Measurements from ENCODE around the gene FAM76A. TPM values are rescaled to one million over a fixed set of nuclear protein-coding genes. Genes with fewer than 3 reads are reported as not detected.
A peak's percentile ranks its signal among the peaks of the same experiment; 100 is the strongest.

FAM76A gene
- total and polyA plus RNA-seq, 9 of the 15 experiments (the other 6 are each of a cell fraction or from before 2014, with no cell fraction given): 9.5 to 14.6 (median 11.4) TPM

- ATAC-seq (no peak), FAIRE-seq (no peak)
Measured at GRCh38 chr1:27784700-27785099, 58.9 kb downstream of the FAM76A start.

More at GRCh38 chr1:27784700-27785099, 58.9 kb downstream of the FAM76A start:
- in situ Hi-C loops (cut with MboI) (no loop called here), intact Hi-C loops (cut with micrococcal nuclease) (no loop called here)
- Histone ChIP-seq H3K36me3 (ENCODE audit: control insufficient read depth, insufficient read depth, low read length) (peaks cover 4% of the 10 kb centered on the region), H3K4me3 (no peak overlapping the region), H3K79me2 (ENCODE audit: control insufficient read depth, insufficient read depth, low read length) (peaks cover 27% of the 10 kb centered on the region), H3K27me3 (ENCODE audit: control insufficient read depth in 2 of 2, insufficient read depth in 2 of 2, low read length in 2 of 2) (no peaks in the 10 kb centered on the region), H3K27ac (ENCODE audit: extremely low read depth, low read depth, low read length) (no peak overlapping the region), H3K4me1 (replicated peaks in 1 of 2; ENCODE audit: control insufficient read depth in 2 of 2, insufficient read depth in 2 of 2, low read length in 2 of 2) (peaks cover 14 to 19% of the 10 kb centered on the region in 2 experiments), H3K4me2 (ENCODE audit: insufficient read depth, low read length) (no peak overlapping the region), H4K20me1 (replicated peaks; ENCODE audit: control insufficient read depth, insufficient read depth, low read length) (peaks cover 6% of the 10 kb centered on the region; the same call in 1 of the 2 replicates), H3K9me1 (ENCODE audit: control insufficient read depth, insufficient read depth, low read length) (peaks cover 5% of the 10 kb centered on the region), H3K9me3 (replicated peaks; ENCODE audit: control insufficient read depth, insufficient read depth, low read depth, low read length) (no peaks in the 10 kb centered on the region), H3K9ac (ENCODE audit: insufficient read depth in 1 of 2, low read depth in 2 of 2, low read length in 2 of 2) (no peak overlapping the region), H2AFZ (ENCODE audit: low read depth, low read length) (no peak overlapping the region)
- peak; percentile 28 for TF ChIP-seq DACH1 (IDR thresholded peaks at IDR 0.05; ENCODE audit: partially characterized antibody)
- TF ChIP-seq PCBP2 (IDR thresholded peaks at IDR 0.05; ENCODE audit: low read depth, low read length, poor library complexity, severe bottlenecking): peak; percentile 80
- no peak for TF ChIP-seq ZHX1 (conservative IDR thresholded peaks at IDR 0.05; ENCODE audit: low read length)
- no peak for TF ChIP-seq POLR2B (IDR thresholded peaks at IDR 0.05; ENCODE audit: low read depth, partially characterized antibody)
- TF ChIP-seq ZNF512 (tag; IDR thresholded peaks at IDR 0.05): 0 out of 2 replicates have a peak, but pooled peaks have one; percentile 34
- TF ChIP-seq C11orf30 (IDR thresholded peaks at IDR 0.05; ENCODE audit: low read depth): 0 out of 2 replicates have a peak, but pooled peaks have one; percentile 1
- TF ChIP-seq HNRNPK (IDR thresholded peaks at IDR 0.05; ENCODE audit: low read depth, low read length, poor library complexity, severe bottlenecking): peak; percentile 62
- POLR2A ChIA-PET: interaction anchor here (0.7 to 3.1 kb wide), 6 partner anchors 8 to 115 kb away, joined by 3 to 15 read pairs (median 4); partner anchors contain the start of gene STX12
- CTCF ChIA-PET (ENCODE audit: low intra/inter-chr PET ratio): no interaction called here
- BruUV-seq (replicated peaks): no TSS peak
- DNase-seq (ENCODE audit: extremely low read depth in 1 of 4, low spot score in 3 of 4): no peak
- 82% methylated on average over 1 of the region's 1 CpG for WGBS (ENCODE audit: insufficient coverage, low coverage, missing lambda C conversion rate)

Data from K562 (cell line).